HG02623 (cell line): ENCODE data around the gene ATP13A5.

Experiments
- ATAC-seq: cut with Tn5 transposase; IDR thresholded peaks from one replicate; pipeline ENCODE4 v1.9.1; 2021; ENCODE audit warnings: moderate library complexity; ENCODE audit not compliant: unreplicated experiment

Gene ATP13A5

DNA sequence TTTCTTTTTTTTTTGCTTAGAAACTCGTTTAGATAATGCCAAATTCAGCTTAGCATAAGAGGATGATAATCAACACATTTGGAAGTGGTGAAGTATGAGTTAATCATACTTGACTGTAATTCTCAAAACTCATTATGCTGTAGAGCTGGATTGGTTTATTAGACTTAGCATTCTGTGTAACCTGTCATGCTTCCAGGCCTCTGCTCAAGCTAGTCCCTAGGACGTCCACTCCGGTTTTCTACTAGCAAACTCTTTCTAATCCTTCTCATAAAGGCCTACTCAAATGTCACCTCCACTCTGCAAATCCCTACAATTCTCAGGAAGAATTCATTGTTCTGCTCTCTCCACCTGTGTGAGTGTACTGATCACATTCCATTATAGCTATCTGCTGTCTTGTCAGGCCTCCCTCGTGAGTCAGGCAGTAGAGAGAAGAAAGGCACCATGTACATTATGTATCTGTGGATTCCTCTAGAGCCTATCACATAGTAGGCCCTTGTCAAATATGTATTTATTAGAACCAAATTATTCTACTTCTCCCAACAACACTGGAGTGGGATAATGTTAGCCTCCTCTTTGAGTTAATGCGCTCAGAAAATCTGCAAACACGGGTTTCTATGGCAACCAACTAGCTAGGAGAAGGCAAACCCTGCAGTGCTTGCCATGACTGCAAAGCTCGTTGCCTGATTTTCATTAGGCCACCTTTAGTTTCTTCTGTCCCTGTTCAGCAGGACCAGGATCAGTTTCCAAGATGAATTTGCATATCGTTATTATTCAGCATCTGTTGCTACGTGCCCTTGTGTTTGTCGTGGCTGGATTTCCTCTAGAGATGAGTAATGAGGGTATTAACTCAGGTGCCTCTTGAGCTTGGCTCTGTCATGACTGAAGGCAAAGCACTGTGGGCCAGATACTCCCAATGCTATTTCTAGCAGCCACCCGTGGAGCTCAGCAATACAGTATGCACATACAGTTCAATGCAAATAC, 30.7 kb downstream of the ATP13A5 start:
- ATAC-seq, result no peak

DNA sequence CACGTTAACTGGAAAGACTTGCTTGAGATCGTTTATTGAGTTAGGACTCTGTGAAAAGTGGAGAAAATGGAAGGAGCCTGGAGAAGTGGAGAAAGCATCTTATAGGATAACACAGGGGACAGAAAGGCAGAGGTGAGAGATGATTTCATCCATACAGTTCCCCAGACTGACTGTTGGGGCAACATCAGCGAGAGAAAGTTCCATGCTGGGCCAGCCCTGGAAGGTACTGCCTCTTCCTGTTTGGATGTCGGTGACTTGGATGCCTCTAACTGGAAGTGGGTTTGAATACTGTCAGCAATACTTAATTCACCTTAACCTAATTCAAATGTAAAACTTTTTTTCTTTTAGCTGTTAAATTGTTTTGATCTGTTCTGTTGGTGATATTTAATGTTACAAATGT, 32.3 kb downstream of the ATP13A5 start:
- no peak for ATAC-seq

DNA sequence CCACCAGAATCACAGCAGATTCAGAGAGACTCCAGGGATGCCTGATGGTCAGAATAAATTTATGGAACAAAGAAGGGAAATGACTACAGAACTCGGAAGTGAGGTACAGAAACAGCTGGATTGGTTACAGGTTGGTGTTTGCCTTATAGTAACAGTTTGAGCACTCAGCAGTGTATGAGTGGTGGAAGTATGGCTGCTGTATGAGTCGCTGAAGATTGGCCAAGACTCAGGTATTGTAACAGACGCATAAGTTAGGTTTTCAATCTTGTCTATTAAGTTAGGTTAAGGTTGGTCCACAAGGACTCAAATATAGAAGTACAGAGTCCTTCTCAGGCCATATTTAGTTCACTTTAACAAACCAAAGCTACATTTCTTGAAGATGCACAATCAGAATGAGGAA, 33.1 kb downstream of the ATP13A5 start:
- ATAC-seq, result no peak

DNA sequence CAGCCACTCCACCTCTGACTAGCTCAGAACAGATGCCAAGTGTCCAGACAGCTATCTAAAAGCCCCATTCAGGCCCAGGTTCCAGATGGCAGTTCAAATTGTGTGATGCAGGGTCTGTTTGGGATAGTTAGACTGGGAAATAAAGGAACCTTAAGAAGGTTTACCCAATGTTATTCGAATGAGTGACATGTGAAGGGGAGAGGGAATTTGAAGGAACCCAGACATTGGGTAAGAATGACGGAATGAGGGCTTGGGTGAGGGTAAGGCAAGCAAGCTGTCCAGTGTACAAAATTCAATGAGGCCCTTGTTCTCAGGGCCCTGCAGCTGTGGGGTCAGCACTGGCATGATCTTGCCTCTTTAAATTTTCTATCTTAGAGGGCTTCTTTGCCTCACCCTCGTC, 34.1 kb downstream of the ATP13A5 start:
- ATAC-seq, result no peak

DNA sequence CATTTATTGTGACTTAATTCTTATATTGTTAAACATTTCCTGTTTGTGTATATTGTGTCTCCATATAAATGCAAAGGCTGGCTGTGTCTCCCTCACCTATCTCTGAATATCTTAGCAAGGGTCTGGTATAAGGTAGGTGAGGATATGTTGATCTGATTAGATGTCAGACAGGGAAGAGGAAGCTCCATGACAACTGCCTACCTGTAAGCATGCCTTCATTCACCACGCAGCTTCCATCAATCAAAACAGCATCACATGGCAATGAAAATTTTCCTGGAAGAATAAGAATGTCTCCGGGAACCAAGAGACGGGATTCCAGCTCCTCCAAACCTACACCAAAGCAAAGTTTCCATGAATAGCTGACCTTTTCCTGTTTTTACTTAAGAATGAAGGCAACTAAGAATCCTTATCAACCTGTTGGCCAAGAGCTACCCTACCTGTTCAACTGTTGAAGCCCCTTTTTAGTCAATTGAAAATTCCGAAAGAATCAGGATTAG, 34.8 kb downstream of the ATP13A5 start:
- no peak for ATAC-seq

GRCh38 chr3:193342551-193342950, 36.0 kb downstream of the ATP13A5 start:
- ATAC-seq, result no peak

- ATAC-seq, result no peak
Observed at GRCh38 chr3:193335031-193335430, 43.5 kb downstream of the ATP13A5 start.

DNA sequence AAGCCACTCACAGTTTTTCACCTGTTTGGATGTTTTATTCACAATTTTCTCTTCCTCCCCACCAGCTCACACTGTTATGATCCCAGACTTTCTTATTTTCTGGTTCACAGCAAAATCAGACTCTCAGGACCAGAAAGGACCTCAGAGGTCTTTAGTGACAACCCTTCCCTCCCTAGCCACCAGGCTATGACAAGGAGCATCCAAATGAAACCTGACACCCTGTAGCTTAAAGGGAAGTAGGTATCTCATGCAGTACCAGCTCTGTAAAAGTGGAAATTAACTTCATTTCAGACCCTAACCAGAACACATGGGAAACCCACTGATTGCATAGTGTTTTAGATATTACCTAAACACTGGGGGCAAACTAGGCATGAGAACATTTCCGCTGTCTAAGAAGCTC, 45.3 kb downstream of the ATP13A5 start:
- no peak for ATAC-seq

- ATAC-seq, result no peak
Observed at GRCh38 chr3:193330555-193331204, 47.9 kb downstream of the ATP13A5 start.

DNA sequence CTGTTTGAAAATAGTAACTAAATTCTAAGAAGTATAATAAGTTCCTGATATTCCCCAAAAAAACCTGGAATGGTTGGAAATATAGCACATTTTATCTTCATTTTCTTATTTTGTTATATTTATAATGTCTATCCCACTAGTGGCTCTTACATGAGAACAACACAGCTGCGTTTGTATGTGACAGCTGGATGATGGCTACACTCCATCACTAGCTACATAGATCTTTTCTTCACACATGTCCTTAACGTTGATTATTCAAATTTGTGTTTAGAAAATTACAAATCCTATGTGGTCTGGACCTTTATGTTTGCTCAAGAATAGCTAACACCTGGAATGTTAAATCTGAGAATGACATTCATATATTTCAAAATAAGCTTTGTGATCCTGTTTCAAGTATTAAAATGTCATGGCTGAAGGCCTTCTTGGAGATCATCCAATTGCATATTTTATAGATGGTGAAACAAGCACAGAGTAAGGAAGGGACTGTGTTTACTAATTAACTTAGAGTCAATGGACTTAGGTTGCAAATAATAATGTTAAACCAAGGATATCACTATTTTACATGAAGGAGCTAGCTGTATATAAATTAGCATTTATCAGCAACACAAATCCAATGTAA, 60.8 kb downstream of the ATP13A5 start:
- no peak for ATAC-seq

GRCh38 chr3:193314161-193314560, 64.4 kb downstream of the ATP13A5 start:
- no peak for ATAC-seq

GRCh38 chr3:193313061-193313958, 65.2 kb downstream of the ATP13A5 start:
- no peak for ATAC-seq

DNA sequence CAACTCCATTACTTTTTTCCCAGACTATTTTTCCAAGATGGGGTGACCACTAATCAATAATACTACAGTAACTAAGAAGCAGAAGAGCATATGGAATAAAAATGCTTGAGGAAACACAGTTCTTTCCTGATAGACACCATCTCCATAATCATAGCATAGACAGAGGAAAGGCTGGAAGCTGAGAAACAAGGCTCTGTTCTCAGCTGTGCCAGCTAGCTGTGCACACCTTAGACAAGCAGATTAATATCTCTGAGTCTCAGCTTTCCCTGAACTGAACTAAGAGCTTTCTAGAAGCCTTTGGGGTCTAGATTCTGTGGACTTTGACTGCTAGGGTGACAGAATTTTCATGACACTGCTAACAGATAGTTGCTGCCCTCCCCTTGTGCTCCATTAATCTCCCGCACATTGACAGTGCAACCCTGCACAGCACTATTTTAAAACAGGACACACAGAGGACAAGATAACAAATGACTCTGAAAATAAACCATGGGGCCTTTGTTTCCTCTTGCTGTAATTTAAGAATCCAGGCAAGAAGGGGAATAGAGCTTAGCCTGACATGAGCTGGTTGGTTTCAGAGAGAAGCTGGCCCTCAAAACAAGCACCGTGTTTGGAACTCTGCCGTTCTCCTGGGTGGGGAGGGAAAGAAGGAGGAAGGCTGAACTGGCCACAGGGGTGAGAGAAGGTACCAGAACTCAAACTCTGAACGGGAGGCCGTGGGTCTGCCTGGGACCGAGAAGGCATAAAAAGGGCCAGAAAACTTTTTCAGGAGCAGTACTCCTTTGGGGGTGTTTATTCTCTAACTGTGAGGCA, 67.4 kb downstream of the ATP13A5 start:
- ATAC-seq, result no peak

GRCh38 chr3:193305356-193305755, 73.2 kb downstream of the ATP13A5 start:
- no peak for ATAC-seq

- no peak for ATAC-seq
Observed at GRCh38 chr3:193301433-193301832, 77.1 kb downstream of the ATP13A5 start.

- ATAC-seq, result no peak
Observed at GRCh38 chr3:193297421-193297820, 81.1 kb downstream of the ATP13A5 start.

- ATAC-seq, result no peak
Observed at GRCh38 chr3:193295985-193296384, 82.6 kb downstream of the ATP13A5 start.

- no peak for ATAC-seq
Observed at GRCh38 chr3:193292386-193292785, 86.2 kb downstream of the ATP13A5 start.

DNA sequence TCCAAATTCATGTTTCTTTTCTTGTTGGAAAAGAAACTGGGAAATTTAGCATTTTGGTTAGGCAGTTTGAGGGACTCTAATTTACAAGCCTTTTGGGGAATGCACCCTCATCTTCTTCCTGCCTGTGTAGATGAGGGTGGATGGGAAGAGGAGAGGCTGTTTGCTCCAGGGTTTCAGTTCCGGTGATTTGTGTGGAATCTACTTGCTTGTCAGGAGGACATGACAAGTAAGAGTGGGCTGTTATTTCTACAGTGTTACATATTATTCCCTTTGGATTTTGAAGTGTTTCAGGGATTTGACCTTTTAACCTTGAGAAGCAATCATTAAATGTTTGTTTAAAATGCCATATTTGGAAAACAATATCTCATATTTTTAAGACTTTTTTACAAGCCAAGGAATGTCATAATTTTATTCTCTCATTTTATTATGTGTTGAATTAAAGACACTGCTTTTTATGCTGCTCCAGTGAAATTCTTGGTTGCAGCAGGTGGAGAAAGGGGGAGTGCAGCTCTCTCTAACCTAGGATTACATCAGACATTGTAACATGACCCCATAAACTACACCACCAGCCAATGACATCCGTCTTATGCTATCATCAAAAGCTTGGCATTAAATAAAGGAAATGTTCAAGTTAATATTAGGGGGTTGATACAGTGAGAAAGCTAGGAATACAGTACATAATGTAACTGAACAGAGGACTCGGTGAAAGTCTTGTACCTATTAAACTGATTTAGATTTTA, 107.3 kb downstream of the ATP13A5 start:
- no peak for ATAC-seq
